Liver (tissue), 3 donors: Measurements from ENCODE around the gene LETMD1.
"Not testable (repeated sequence)": the region's sequence is repeated elsewhere in the genome, so short reads cannot be mapped to it uniquely, and the experiment has no call there.

Experiments used
- ATF3 ChIP-seq: IDR thresholded peaks from 2 replicates; pipeline ENCODE4 v1.6.1; 2016; ENCODE audit warnings: antibody characterized with exemption
- CTCF ChIP-seq: fragments of 150-350 bp; IDR thresholded peaks from 2 replicates; pipeline ENCODE4 v1.5.1; 2017; ENCODE audit warnings: improper control_type of control experiment, low read depth, low read length; ENCODE audit not compliant: missing input control
- EGR1 ChIP-seq, 2 donors: IDR thresholded peaks; 2 replicates each; pipeline ENCODE4 v1.6.1; 2016 to 2018; ENCODE audit warnings: antibody characterized with exemption in 2 of 2, low read depth in 2 of 2
- GABPA ChIP-seq, 2 donors: IDR thresholded peaks in 1 of 2; conservative IDR thresholded peaks in 1 of 2; 2 replicates each; pipeline ENCODE4 v1.6.1; 2016; ENCODE audit warnings: antibody characterized with exemption in 2 of 2, mild to moderate bottlenecking in 1 of 2, moderate library complexity in 1 of 2
- JUND ChIP-seq, 2 donors: IDR thresholded peaks; 2 replicates each; pipeline ENCODE4 v1.6.1; 2016; ENCODE audit warnings: antibody characterized with exemption in 2 of 2
- RAD21 ChIP-seq, 2 donors: IDR thresholded peaks; 2 replicates each; pipeline ENCODE4 v1.6.1; 2016; ENCODE audit warnings: antibody characterized with exemption in 2 of 2, mild to moderate bottlenecking in 2 of 2
- REST ChIP-seq: IDR thresholded peaks from 2 replicates; pipeline ENCODE4 v1.6.1; 2016; ENCODE audit warnings: antibody characterized with exemption, mild to moderate bottlenecking
- RXRA ChIP-seq, 2 donors: IDR thresholded peaks; 2 replicates each; pipeline ENCODE4 v1.6.1; 2017 to 2018; ENCODE audit warnings: antibody characterized with exemption in 2 of 2, mild to moderate bottlenecking in 1 of 2
- SP1 ChIP-seq: IDR thresholded peaks from 2 replicates; pipeline ENCODE4 v1.6.1; 2018; ENCODE audit warnings: antibody characterized with exemption, mild to moderate bottlenecking
- TAF1 ChIP-seq: conservative IDR thresholded peaks from 2 replicates; pipeline ENCODE4 v1.6.1; 2016; ENCODE audit warnings: antibody characterized with exemption, mild to moderate bottlenecking
- TF ChIP-seq, protein P1 (sequence below): IDR thresholded peaks from 2 replicates; pipeline ENCODE4 v1.6.1; 2016; ENCODE audit warnings: antibody characterized with exemption
- TF ChIP-seq, protein P2 (sequence below): IDR thresholded peaks from 2 replicates; pipeline ENCODE4 v1.6.1; 2016; ENCODE audit warnings: antibody characterized with exemption
- donor health status: healthy.
- donor health status: healthy.

DNA sequence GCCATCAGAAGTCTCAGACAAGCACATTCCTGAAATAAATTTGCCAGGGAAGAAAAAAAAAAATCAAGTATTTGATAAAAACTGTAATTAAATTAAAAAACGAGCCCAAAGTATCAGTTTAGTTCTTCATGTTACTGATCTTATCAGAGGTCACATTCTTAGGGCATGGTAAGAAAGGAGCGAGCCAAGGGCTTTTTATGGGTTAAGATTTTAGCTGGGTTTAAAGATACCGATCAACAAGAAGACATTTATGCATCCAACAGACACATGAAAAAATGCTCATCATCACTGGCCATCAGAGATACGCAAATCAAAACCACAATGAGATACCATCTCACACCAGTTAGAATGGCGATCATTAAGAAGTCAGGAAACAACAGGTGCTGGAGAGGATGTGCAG lies 30.2 kb downstream of the LETMD1 start:
- TF ChIP-seq TAF1; GABPA (IDR thresholded peaks at IDR 0.05 in 1 of 2, conservative IDR thresholded peaks at IDR 0.05 in 1 of 2); RXRA (IDR thresholded peaks at IDR 0.05); CTCF; JUND (IDR thresholded peaks at IDR 0.05); SP1; REST; RAD21 (IDR thresholded peaks at IDR 0.05); ATF3; EGR1 (IDR thresholded peaks at IDR 0.05; ENCODE audit: low read depth in 2 of 2): not testable (repeated sequence)
- TF ChIP-seq, protein P1, sequence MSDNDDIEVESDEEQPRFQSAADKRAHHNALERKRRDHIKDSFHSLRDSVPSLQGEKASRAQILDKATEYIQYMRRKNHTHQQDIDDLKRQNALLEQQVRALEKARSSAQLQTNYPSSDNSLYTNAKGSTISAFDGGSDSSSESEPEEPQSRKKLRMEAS = not testable (repeated sequence)
- TF ChIP-seq, protein P2, sequence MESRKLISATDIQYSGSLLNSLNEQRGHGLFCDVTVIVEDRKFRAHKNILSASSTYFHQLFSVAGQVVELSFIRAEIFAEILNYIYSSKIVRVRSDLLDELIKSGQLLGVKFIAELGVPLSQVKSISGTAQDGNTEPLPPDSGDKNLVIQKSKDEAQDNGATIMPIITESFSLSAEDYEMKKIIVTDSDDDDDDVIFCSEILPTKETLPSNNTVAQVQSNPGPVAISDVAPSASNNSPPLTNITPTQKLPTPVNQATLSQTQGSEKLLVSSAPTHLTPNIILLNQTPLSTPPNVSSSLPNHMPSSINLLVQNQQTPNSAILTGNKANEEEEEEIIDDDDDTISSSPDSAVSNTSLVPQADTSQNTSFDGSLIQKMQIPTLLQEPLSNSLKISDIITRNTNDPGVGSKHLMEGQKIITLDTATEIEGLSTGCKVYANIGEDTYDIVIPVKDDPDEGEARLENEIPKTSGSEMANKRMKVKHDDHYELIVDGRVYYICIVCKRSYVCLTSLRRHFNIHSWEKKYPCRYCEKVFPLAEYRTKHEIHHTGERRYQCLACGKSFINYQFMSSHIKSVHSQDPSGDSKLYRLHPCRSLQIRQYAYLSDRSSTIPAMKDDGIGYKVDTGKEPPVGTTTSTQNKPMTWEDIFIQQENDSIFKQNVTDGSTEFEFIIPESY = not testable (repeated sequence)
